Uterus (tissue), 4 donors: Measurements from ENCODE around the gene EVC2. TPM values are rescaled to one million over a fixed set of nuclear protein-coding genes. Genes with fewer than 3 reads are reported as not detected.

ENCODE experiments used
- DNase-seq, 2 donors: peaks; one replicate each; pipeline ENCODE4 v3.0.0-alpha.2; 2019 to 2020
- H3K27ac ChIP-seq, 2 donors: fragments of 200-600 bp; sonication (generic); 1 replicate in 1 of 2; 2 replicates in 1 of 2; pipeline ENCODE4 v1.5.1; 2016 to 2018
- H3K27me3 ChIP-seq, 2 donors: fragments of 200-600 bp; sonication (generic); one replicate each; pipeline ENCODE4 v1.5.1; 2018 to 2019; ENCODE audit warnings: control low read depth in 1 of 2
- H3K36me3 ChIP-seq, 2 donors: fragments of 200-600 bp; sonication (generic); one replicate each; pipeline ENCODE4 v1.5.1; 2019; ENCODE audit warnings: control low read depth in 1 of 2
- H3K4me1 ChIP-seq, 2 donors: fragments of 200-600 bp; sonication (generic); one replicate each; pipeline ENCODE4 v1.5.1; 2018 to 2019; ENCODE audit warnings: control low read depth in 1 of 2
- H3K4me3 ChIP-seq, 2 donors: fragments of 200-600 bp; sonication (generic); 1 replicate in 1 of 2; 2 replicates in 1 of 2; pipeline ENCODE4 v1.5.1; 2018 to 2019; ENCODE audit warnings: mild to moderate bottlenecking in 1 of 2
- H3K9me3 ChIP-seq, 2 donors: fragments of 200-600 bp; sonication (generic); one replicate each; pipeline ENCODE4 v1.5.1; 2019; ENCODE audit warnings: control low read depth in 1 of 2
- CTCF ChIP-seq, 4 experiments: fragments of 200-600 bp in 2 of 4; fragments of 450-650 bp in 2 of 4; sonication (generic) in 2 of 4; IDR thresholded peaks; one replicate each; pipeline ENCODE4 v1.5.1; 2016 to 2019; ENCODE audit warnings: antibody characterized with exemption in 4 of 4, mild to moderate bottlenecking in 2 of 4, moderate library complexity in 1 of 4
- POLR2A ChIP-seq, 2 donors: fragments of 450-650 bp; IDR thresholded peaks; one replicate each; pipeline ENCODE4 v1.6.1; 2016; ENCODE audit warnings: antibody characterized with exemption in 2 of 2, mild to moderate bottlenecking in 1 of 2, moderate library complexity in 1 of 2
- intact Hi-C: fragments of 100-400 bp; cut with DNase I; formaldehyde crosslinking; loops from one replicate; pipeline ENCODE4 v1.15.1; 2023; ENCODE audit warnings: low total_unique reads
- total RNA-seq, 4 donors: library from RNA; depleted of rRNA in 3 of 4; stranded (reverse); fragments of >200 nt in 3 of 4; gene quantifications; one replicate each; pipeline versions ENCODE4 v1.1.0 to v1.2.4, GENCODE V29; 2014 to 2023
- donor health status: DM: yes; HTN: yes; CAD: no.

The EVC2 gene
- total RNA-seq, 4 donors from 2014 or later, result 5.6 to 21.8 (median 14.8) TPM

DNA sequence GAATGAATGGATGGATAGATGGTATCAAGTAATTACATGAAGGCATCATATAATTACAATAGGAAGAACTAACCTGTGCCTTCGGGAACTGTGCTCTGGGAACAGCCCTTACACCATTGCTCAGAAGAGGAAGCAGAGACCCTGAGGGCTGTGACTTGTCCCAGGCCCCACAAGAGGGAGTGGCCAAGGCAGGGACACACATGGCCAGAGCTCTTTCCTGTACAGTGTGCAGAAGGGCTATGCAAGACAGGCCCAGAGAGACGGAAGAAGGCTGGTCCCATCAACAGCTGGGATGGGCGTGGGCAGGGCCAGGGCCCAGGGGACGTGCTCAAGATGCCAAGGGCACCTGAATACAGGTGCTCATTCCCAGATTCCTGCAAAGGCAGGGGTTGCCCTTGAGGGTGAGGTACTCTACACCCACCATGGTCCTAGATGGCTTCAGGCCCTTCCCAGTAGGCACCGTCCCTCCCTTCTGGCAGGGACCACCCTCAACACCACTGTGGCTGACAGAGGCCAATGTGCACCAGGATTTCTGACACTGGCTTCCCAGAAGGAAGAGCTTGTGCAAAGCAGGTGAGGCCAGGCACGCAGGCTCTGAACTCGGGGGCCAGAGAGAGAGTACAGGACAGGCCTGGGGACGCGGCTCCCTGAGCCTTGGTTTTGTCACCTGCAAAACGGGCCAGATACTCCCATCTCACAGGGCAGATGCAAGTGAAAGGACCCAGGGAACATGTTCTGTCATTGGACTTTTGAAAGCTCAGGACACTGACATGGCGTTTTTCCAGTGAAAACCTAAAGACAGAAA lies 1.7 kb downstream of the EVC2 start:
- Histone ChIP-seq H3K36me3 (no peaks in the 10 kb centered on the region), H3K27me3 (no peaks in the 10 kb centered on the region), H3K9me3 (no peaks in the 10 kb centered on the region), H3K4me1 (peaks cover 8 to 15% of the 10 kb centered on the region in 2 donors), H3K27ac (no peak overlapping the region), H3K4me3 (no peak overlapping the region)
- no peak for TF ChIP-seq POLR2A (IDR thresholded peaks at IDR 0.05)
- TF ChIP-seq CTCF (IDR thresholded peaks at IDR 0.05), result no peak
- DNase-seq, result no peak
- intact Hi-C loops, result no loop called here

DNA sequence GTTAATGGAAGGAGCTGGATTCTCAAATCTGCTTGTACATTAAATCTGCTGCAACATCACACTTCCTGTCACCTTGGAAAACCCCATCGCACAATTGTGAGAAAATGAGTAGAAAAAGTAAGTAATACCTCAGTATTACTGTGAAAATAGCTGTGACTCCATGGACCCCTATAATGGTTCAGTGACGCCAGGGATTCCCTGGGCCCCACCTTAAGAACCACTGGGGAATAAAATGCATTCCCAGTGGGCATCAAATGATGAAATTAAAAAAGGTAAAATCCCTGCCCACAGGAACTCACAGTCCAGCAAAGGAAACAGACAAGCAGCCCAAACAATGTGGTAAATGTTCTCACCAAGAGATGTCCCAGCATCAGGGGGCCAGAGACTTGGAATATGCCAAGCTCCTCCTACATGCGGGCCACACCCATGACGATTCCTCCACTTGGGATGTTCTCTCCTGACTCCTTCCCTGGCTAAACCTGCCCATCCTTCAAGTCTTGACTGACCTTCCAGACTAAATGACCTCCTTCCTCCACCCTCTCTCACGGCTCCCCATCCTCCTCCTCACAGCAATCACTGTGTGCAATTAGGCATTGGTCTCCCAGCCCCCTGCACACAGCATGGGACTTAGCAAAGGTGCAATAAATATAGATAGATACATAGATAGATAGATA lies 2.6 kb downstream of the EVC2 start:
- Histone ChIP-seq H3K36me3 (no peaks in the 10 kb centered on the region), H3K4me3 (no peak overlapping the region), H3K27ac (no peak overlapping the region), H3K4me1 (peaks cover 8 to 15% of the 10 kb centered on the region in 2 donors), H3K27me3 (no peaks in the 10 kb centered on the region), H3K9me3 (no peaks in the 10 kb centered on the region)
- no peak for DNase-seq
- TF ChIP-seq POLR2A (IDR thresholded peaks at IDR 0.05) (no peak), CTCF (IDR thresholded peaks at IDR 0.05) (no peak)
- intact Hi-C loops, result no loop called here

DNA sequence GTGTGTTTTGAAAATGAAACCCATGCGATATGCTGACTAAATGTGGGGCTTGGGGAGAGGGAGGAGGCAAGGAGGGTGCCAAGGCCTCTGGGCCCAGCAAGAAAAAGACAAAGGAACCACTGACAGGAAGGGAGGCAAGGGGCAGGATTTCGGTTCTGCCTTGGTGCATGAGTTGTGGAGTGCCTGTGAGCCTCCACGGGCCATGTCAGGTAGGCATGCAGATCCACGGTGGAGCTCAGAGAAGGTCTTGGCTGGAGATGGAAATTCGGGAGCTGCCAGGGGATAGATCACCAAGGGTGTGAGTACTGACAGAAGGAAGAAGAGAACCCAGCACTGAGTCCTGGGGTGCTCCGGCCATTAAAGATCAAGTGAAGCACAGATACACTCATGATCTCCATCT lies 4.1 kb downstream of the EVC2 start:
- intact Hi-C loops, result no loop called here
- no peaks in the 10 kb centered on the region for H3K9me3 ChIP-seq

DNA sequence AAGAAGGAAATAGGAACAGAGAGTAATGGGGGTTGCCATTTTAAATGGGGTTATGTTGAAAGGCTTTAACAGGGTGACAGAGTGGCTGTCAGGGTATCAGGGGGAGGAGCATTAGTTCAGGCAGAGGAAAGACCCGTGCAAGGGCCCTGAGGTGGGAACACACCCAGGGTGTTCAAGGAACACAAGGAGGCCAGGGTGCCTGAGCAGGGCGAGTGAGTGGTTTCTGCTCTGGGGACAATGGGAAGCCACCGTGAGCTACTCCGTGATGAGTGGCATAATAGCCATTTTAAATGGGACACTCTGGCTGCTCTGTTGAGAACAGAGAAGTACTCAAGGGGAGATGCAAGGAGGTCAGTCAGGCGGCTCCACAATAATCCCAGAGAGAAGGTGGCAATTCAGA lies 4.5 kb downstream of the EVC2 start:
- Histone ChIP-seq H3K4me1 (peaks cover 8 to 15% of the 10 kb centered on the region in 2 donors), H3K27me3 (no peaks in the 10 kb centered on the region), H3K27ac (no peak overlapping the region), H3K36me3 (no peaks in the 10 kb centered on the region), H3K9me3 (no peaks in the 10 kb centered on the region), H3K4me3 (no peak overlapping the region)
- TF ChIP-seq CTCF (IDR thresholded peaks at IDR 0.05), result no peak
- no peak for TF ChIP-seq POLR2A (IDR thresholded peaks at IDR 0.05)
- intact Hi-C loops, result no loop called here
- no peak for DNase-seq

More for the DNA sequence above, 4.1 kb downstream of the EVC2 start:
- Histone ChIP-seq H3K27me3 (no peaks in the 10 kb centered on the region), H3K36me3 (no peaks in the 10 kb centered on the region), H3K27ac (no peak overlapping the region), H3K4me1 (peaks cover 8 to 15% of the 10 kb centered on the region in 2 donors), H3K4me3 (no peak overlapping the region)
- no peak for DNase-seq
- TF ChIP-seq CTCF (IDR thresholded peaks at IDR 0.05) (no peak), POLR2A (IDR thresholded peaks at IDR 0.05) (no peak)

- H3K4me3 ChIP-seq, result no peak overlapping the region
- H3K4me1 ChIP-seq, result peaks cover 6 to 7% of the 10 kb centered on the region in 2 donors
- H3K36me3 ChIP-seq, result no peaks in the 10 kb centered on the region
- H3K27ac ChIP-seq, result no peak overlapping the region
- H3K27me3 ChIP-seq, result no peaks in the 10 kb centered on the region
- no peak for TF ChIP-seq CTCF (IDR thresholded peaks at IDR 0.05)
- no peak for TF ChIP-seq POLR2A (IDR thresholded peaks at IDR 0.05)
- DNase-seq, result no peak
- H3K9me3 ChIP-seq, result no peaks in the 10 kb centered on the region
- intact Hi-C loops, result no loop called here
Observed at GRCh38 chr4:5701971-5702370, 6.4 kb downstream of the EVC2 start.
